Measurements from ENCODE around the gene PPIB.
"Not testable (repeated sequence)": the region's sequence is repeated elsewhere in the genome, so short reads cannot be mapped to it uniquely, and the experiment has no call there.

Gene PPIB

DNA sequence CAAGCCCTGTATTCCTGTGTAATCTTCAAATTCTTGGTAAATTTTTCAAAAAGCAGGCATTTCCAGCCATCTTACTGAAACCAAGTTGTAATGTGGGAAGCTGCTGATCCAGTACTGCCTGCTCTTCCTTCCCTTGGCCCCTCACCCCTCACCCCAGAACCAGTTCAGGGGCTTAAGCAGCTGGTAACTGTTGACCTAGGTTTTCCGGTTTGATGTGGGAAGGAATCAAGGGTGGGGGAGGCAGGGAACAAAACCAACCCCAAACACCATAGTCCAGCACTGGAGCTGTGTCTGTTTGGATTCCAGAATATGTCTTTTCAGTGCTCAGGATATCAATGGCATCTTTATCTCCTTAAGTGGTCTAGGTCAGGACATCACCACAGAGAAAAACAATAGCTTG, 40.4 kb downstream of the PPIB start:
- Histone ChIP-seq H3K27me3 (ENCODE audit: control insufficient read depth, insufficient read depth, low read length) (no peaks in the 10 kb centered on the region), H3K4me1 (ENCODE audit: control insufficient read depth, insufficient read depth, low read length) (no peaks in the 10 kb centered on the region), H3K9me3 (ENCODE audit: control insufficient read depth, insufficient read depth, low read length) (no peaks in the 10 kb centered on the region), H3K4me3 (ENCODE audit: low read length) (no peak overlapping the region), H3K27ac (ENCODE audit: low read length) (no peak overlapping the region), H3K36me3 (ENCODE audit: control insufficient read depth, insufficient read depth, low read length) (peaks cover 10% of the 10 kb centered on the region; the same call in 1 of the 2 replicates)
- DNase-seq (ENCODE audit: low read depth, low spot score): no peak
- WGBS (ENCODE audit: insufficient coverage, insufficient read length): no CpG with 5 or more reads among the region's 1 CpG

DNA sequence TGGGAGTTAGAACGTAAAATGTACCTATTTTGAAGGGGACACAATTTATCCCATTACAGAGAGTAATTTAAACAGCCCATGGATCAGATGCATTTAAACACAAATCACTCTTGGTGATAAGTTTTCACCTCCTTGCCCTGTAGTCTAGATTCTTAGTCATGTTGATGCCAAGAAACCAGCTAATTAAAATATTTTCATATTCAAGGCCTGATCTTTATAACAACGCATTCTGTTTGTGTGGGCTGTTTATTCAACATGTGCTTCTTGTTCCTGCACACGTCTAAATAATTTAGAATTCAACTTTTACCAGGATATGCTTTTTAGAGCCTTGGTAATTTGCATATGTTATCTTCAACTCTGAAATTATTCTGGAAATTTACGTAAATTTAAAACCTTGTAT, 41.2 kb downstream of the PPIB start:
- no peak for DNase-seq (ENCODE audit: low read depth, low spot score)
- H3K27me3 ChIP-seq (ENCODE audit: control insufficient read depth, insufficient read depth, low read length): no peaks in the 10 kb centered on the region
- no peak overlapping the region for H3K4me3 ChIP-seq (ENCODE audit: low read length)
- peaks cover 7% of the 10 kb centered on the region; the same call in 1 of the 2 replicates for H3K36me3 ChIP-seq (ENCODE audit: control insufficient read depth, insufficient read depth, low read length)
- no peaks in the 10 kb centered on the region for H3K9me3 ChIP-seq (ENCODE audit: control insufficient read depth, insufficient read depth, low read length)
- no peaks in the 10 kb centered on the region for H3K4me1 ChIP-seq (ENCODE audit: control insufficient read depth, insufficient read depth, low read length)
- WGBS (ENCODE audit: insufficient coverage, insufficient read length): no CpG with 5 or more reads among the region's 4 CpGs
- H3K27ac ChIP-seq (ENCODE audit: low read length): no peak overlapping the region

DNA sequence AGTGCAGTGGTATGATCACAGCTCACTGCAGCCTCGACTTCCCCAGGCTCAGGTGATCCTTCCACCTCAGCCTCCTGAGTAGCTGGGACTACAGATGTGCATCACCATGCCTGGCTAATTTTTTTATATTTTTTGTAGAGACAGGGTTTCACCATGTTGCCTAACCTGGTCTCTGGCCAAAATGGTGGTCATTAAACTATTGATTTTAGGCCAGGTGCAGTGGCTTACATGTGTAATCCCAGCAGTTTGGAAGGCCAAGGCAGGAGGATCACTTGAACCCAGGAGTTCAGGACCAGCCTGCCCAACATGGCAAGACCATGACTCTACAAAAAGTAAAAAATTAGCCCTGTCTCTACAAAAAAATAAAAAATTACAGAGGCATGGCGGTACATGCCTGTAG, 42.5 kb downstream of the PPIB start:
- H3K36me3 ChIP-seq (ENCODE audit: control insufficient read depth, insufficient read depth, low read length); H3K4me1 ChIP-seq (ENCODE audit: control insufficient read depth, insufficient read depth, low read length); H3K27me3 ChIP-seq (ENCODE audit: control insufficient read depth, insufficient read depth, low read length); H3K27ac ChIP-seq (ENCODE audit: low read length); DNase-seq (ENCODE audit: low read depth, low spot score); H3K4me3 ChIP-seq (ENCODE audit: low read length); H3K9me3 ChIP-seq (ENCODE audit: control insufficient read depth, insufficient read depth, low read length): not testable (repeated sequence)
- no CpG with 5 or more reads among the region's 2 CpGs for WGBS (ENCODE audit: insufficient coverage, insufficient read length)

DNA sequence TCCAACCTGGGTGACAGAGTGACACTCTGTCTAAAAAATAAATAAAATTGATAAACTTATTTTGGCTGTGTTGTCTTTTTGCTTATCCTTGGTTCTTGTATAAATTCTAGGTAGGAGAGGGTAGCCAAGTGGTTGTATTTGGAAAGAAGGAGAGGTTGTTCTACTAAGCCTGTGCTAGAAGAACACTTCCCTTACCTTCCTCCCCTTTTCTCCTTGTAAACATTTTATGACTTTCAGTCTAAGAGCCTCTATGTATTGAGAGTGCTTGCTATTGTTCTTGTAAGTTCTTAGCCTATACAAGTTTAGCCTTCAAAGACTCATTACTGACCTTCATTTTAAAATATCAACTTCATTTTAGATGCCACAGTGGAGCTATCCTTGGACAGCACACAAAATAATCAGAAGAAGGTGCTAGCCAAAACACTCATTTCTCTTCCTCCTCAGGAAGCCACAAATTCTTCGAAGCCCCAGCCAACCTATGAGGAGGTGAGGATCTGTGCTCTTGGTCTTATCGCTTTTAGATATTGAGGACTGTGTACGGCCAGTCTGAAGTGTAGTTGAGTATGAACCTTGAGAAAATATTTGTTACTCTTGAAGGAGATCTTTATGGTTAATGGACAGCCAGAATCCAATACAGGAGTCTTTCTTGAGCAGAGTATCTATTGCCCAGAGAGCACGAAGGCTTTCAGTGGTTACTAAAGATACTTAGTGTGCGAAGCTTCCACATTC, 44.9 kb downstream of the PPIB start:
- Histone ChIP-seq H3K4me1 (ENCODE audit: control insufficient read depth, insufficient read depth, low read length) (no peaks in the 10 kb centered on the region), H3K36me3 (ENCODE audit: control insufficient read depth, insufficient read depth, low read length) (peaks cover 4% of the 10 kb centered on the region; the same call in 1 of the 2 replicates), H3K27me3 (ENCODE audit: control insufficient read depth, insufficient read depth, low read length) (no peaks in the 10 kb centered on the region), H3K27ac (ENCODE audit: low read length) (no peak overlapping the region), H3K4me3 (ENCODE audit: low read length) (no peak overlapping the region), H3K9me3 (ENCODE audit: control insufficient read depth, insufficient read depth, low read length) (no peaks in the 10 kb centered on the region)
- DNase-seq (ENCODE audit: low read depth, low spot score): no peak
- WGBS (ENCODE audit: insufficient coverage, insufficient read length): no CpG with 5 or more reads among the region's 5 CpGs

DNA sequence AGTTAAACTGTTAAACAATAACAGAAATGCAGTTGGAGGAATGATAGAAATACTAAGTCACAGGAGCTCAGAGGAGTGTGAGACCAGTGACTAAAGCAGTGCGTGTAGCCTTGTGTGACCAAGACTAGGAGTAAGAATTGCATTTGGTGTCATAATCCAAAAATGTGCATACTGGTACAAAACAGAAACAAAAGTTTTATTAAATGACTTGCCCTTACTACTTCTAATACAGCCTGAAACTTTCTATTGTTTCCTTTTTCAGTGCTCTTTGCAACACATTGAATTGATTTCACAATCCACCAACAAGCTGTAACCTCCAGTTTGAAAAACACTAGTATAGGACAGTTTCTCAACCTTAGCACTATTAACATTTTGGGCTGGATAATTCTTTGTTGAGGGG, 49.9 kb downstream of the PPIB start:
- no peaks in the 10 kb centered on the region for H3K9me3 ChIP-seq (ENCODE audit: control insufficient read depth, insufficient read depth, low read length)
- no peak for DNase-seq (ENCODE audit: low read depth, low spot score)
- H3K27ac ChIP-seq (ENCODE audit: low read length): no peak overlapping the region
- H3K4me1 ChIP-seq (ENCODE audit: control insufficient read depth, insufficient read depth, low read length): no peaks in the 10 kb centered on the region
- WGBS (ENCODE audit: insufficient coverage, insufficient read length): no CpG with 5 or more reads among the region's 1 CpG
- no peaks in the 10 kb centered on the region for H3K36me3 ChIP-seq (ENCODE audit: control insufficient read depth, insufficient read depth, low read length)
- no peak overlapping the region for H3K4me3 ChIP-seq (ENCODE audit: low read length)
- H3K27me3 ChIP-seq (ENCODE audit: control insufficient read depth, insufficient read depth, low read length): no peaks in the 10 kb centered on the region

DNA sequence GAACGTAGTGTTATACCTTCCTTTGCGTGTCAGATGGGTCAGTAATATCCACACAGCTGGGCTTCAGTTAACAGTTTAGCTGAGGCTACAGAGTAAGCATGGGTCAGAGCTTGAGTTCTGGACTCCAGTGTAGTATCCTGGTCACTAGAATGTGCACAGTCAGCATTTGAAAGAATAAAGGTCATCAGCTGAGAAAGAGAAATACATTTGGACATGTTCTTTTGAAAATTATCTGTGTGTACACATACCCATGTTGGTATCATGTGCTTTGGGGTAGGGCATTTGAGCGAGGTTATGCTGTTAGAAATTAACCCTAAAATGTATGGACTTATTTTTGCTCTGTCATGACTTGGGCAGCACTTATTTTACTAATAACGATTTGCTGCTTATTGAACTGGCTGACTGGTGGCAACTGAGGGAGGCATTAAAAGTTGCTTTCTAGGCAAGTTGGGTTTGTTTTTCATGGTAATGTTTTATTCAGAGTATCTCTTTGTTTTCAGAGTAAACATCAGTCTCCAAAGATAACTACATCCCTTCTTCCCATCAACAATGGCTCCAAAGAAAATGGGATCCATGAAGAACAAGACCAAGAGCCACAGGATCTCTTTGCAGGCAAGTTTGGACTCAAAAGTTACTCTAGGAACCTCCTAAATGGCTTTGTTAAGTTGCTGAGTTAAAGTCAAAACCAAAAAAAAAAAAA, 50.6 kb downstream of the PPIB start:
- DNase-seq (ENCODE audit: low read depth, low spot score): no peak
- Histone ChIP-seq H3K9me3 (ENCODE audit: control insufficient read depth, insufficient read depth, low read length) (no peaks in the 10 kb centered on the region), H3K27ac (ENCODE audit: low read length) (no peak overlapping the region), H3K27me3 (ENCODE audit: control insufficient read depth, insufficient read depth, low read length) (no peaks in the 10 kb centered on the region), H3K4me1 (ENCODE audit: control insufficient read depth, insufficient read depth, low read length) (no peaks in the 10 kb centered on the region), H3K4me3 (ENCODE audit: low read length) (no peak overlapping the region), H3K36me3 (ENCODE audit: control insufficient read depth, insufficient read depth, low read length) (no peaks in the 10 kb centered on the region)
- 100% methylated on average over 2 of the region's 4 CpGs for WGBS (ENCODE audit: insufficient coverage, insufficient read length)

DNA sequence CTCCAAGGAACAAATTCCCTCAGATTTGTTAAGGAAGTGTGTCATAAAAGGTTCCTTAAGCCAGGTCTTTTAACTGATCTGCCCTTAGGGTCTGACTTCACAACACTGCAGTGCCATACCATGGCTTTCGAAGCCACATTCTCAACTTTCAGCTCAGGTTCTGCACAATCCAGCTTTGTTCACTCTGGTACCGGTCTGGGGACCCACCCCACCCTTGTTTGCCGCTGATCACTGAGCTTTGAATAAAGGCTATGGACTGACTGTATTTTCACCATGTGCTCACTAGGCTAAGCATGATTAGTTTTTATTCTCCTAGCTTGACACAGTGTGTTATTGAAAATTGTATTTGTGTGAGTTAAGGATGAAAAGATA, 51.2 kb downstream of the PPIB start:
- no CpG with 5 or more reads among the region's 3 CpGs for WGBS (ENCODE audit: insufficient coverage, insufficient read length)
- Histone ChIP-seq H3K9me3 (ENCODE audit: control insufficient read depth, insufficient read depth, low read length) (no peaks in the 10 kb centered on the region), H3K36me3 (ENCODE audit: control insufficient read depth, insufficient read depth, low read length) (no peaks in the 10 kb centered on the region), H3K27me3 (ENCODE audit: control insufficient read depth, insufficient read depth, low read length) (no peaks in the 10 kb centered on the region), H3K27ac (ENCODE audit: low read length) (no peak overlapping the region), H3K4me1 (ENCODE audit: control insufficient read depth, insufficient read depth, low read length) (no peaks in the 10 kb centered on the region), H3K4me3 (ENCODE audit: low read length) (no peak overlapping the region)
- DNase-seq (ENCODE audit: low read depth, low spot score): no peak

DNA sequence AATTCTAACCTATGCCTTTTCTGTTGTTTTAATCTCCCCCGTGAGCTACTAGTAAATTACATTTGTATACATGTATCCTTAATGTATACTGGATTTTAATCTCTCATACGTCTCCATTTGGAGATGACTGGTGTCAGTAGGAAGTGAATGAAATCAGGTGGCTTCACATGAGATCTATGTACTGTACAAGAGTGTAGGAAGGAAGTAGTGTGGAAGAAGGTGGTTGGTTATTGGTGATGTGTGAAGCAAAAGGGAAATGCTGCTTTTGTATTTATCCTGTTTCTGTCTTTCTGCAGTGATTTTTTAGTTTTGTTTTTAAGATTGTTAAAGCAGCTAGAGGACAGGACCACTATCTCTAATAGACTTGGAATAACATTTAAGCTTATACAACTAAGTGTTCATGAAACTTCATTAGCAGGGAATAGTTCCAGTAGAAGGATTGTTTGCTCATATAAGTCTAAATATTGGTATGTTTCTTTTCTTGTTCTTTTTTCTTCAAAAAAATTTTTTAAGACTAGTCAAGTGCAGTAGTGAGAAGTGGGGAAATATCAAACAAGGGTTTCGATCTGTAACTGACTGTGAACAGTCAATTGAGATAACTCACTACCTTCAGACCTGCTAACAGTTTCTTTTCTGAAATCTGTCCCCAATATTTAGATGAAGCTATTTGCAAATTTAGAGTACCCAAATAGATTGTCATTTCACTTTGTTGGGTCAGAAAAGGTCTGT, 51.7 kb downstream of the PPIB start:
- Histone ChIP-seq H3K4me3 (ENCODE audit: low read length) (no peak overlapping the region), H3K9me3 (ENCODE audit: control insufficient read depth, insufficient read depth, low read length) (no peaks in the 10 kb centered on the region), H3K4me1 (ENCODE audit: control insufficient read depth, insufficient read depth, low read length) (no peaks in the 10 kb centered on the region), H3K27ac (ENCODE audit: low read length) (no peak overlapping the region), H3K36me3 (ENCODE audit: control insufficient read depth, insufficient read depth, low read length) (no peaks in the 10 kb centered on the region), H3K27me3 (ENCODE audit: control insufficient read depth, insufficient read depth, low read length) (no peaks in the 10 kb centered on the region)
- no peak for DNase-seq (ENCODE audit: low read depth, low spot score)
- WGBS (ENCODE audit: insufficient coverage, insufficient read length): no CpG with 5 or more reads among the region's 3 CpGs

DNA sequence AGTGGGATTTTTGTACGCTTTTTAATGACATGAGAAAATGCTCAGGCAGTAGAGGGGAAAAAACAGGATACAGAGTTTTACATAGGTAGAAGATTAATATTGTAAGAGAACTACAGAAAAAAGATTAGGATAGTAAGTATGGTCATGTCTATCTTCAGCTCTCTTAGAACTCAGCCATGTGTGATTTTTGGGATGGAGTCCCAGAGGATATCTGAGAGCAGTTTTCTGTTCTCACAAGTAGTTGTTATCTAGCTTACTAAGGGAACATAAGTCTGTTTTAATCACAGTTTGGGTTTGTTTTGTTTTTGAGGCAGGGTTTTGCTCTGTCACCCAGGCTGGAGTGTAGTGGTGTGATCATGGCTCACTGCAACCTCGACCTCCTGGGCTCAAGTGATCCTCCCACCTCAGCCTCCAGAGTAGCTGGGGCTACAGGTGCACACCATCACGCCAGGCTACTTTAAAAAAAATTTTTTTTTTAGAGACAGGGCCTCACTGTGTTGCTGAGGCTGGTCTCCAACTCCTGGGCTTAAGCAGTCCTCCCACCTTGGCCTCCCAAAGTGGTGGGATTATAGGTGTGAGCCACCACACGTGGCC, 52.6 kb downstream of the PPIB start:
- H3K36me3 ChIP-seq (ENCODE audit: control insufficient read depth, insufficient read depth, low read length); H3K27ac ChIP-seq (ENCODE audit: low read length); DNase-seq (ENCODE audit: low read depth, low spot score); H3K4me1 ChIP-seq (ENCODE audit: control insufficient read depth, insufficient read depth, low read length); H3K4me3 ChIP-seq (ENCODE audit: low read length); H3K9me3 ChIP-seq (ENCODE audit: control insufficient read depth, insufficient read depth, low read length); H3K27me3 ChIP-seq (ENCODE audit: control insufficient read depth, insufficient read depth, low read length): not testable (repeated sequence)
- WGBS (ENCODE audit: insufficient coverage, insufficient read length): no CpG with 5 or more reads among the region's 4 CpGs

DNA sequence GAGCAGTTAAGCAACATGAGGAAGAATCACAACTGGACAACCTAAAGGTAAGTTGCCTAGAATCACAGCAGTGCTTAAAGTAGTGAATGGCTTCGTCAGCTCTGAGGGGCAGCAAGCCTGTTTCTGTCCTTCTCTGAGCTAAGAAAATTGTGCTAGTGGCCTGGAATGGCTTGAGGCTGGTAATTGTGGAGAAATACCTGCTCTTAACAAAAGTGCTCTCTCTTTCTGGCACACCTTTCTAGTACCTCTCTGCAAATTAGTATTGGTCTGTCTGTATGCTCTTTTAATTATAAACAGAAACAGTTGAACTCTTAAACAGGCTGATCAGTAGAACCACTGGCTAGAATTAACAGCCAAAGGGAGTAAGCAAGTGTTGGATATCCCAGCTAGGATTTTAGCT, 55.5 kb downstream of the PPIB start:
- Histone ChIP-seq H3K4me3 (ENCODE audit: low read length) (no peak overlapping the region), H3K27me3 (ENCODE audit: control insufficient read depth, insufficient read depth, low read length) (no peaks in the 10 kb centered on the region), H3K27ac (ENCODE audit: low read length) (no peak overlapping the region), H3K36me3 (ENCODE audit: control insufficient read depth, insufficient read depth, low read length) (no peaks in the 10 kb centered on the region), H3K4me1 (ENCODE audit: control insufficient read depth, insufficient read depth, low read length) (no peaks in the 10 kb centered on the region), H3K9me3 (ENCODE audit: control insufficient read depth, insufficient read depth, low read length) (no peaks in the 10 kb centered on the region)
- DNase-seq (ENCODE audit: low read depth, low spot score): no peak
- WGBS (ENCODE audit: insufficient coverage, insufficient read length): no CpG with 5 or more reads among the region's 1 CpG

Data from iPS DF 6.9 (cell line).